ENCODE data around the gene INA. TPM values are rescaled to one million over a fixed set of nuclear protein-coding genes. Genes with fewer than 3 reads are reported as not detected.
A peak's percentile ranks its signal among the peaks of the same experiment; 100 is the strongest.
"Not testable (repeated sequence)": the region's sequence is repeated elsewhere in the genome, so short reads cannot be mapped to it uniquely, and the experiment has no call there.

Gene INA
- 0.14 TPM in 1 of 2 replicates, not detected in the other for total RNA-seq

GRCh38 chr10:103276896-103277712, at the start of gene INA:
Gene INA (plus strand): TSS chr10:103277138. CDS start chr10:103277212, 74 bp downstream.
- DNase-seq: peak; percentile 58

- DNase-seq: no peak
Measured at GRCh38 chr10:103227416-103227815, 49.5 kb upstream of the INA start.

GRCh38 chr10:103231047-103231551, 45.8 kb upstream of the INA start:
- DNase-seq: peak; percentile 95

- DNase-seq: peak; percentile 33
Measured at GRCh38 chr10:103232131-103232673, 44.7 kb upstream of the INA start.

GRCh38 chr10:103232772-103233488, 44.0 kb upstream of the INA start:
- DNase-seq: peak; percentile 23

- DNase-seq: no peak
Measured at GRCh38 chr10:103235775-103236174, 41.2 kb upstream of the INA start.

- peak; percentile 65 for DNase-seq
Measured at GRCh38 chr10:103238506-103239252, 38.3 kb upstream of the INA start.

- DNase-seq: peak; percentile 70
Measured at GRCh38 chr10:103241262-103242011, 35.5 kb upstream of the INA start.

GRCh38 chr10:103244666-103245271, 32.2 kb upstream of the INA start:
- DNase-seq: peak; percentile 92

- not testable (repeated sequence) for DNase-seq
Measured at GRCh38 chr10:103245587-103245986, 31.4 kb upstream of the INA start, which contains the start of gene RPEL1. Gene RPEL1 (plus strand): TSS chr10:103245887. CDS start chr10:103245997, 110 bp downstream.

GRCh38 chr10:103246324-103246723, 30.6 kb upstream of the INA start:
- no peak for DNase-seq

GRCh38 chr10:103254113-103254512, 22.8 kb upstream of the INA start:
- no peak for DNase-seq

- DNase-seq: no peak
Measured at GRCh38 chr10:103254538-103255325, 22.2 kb upstream of the INA start.

- DNase-seq: no peak
Measured at GRCh38 chr10:103256613-103257012, 20.3 kb upstream of the INA start.

- no peak for DNase-seq
Measured at GRCh38 chr10:103257812-103258211, 19.1 kb upstream of the INA start.

GRCh38 chr10:103258928-103259327, 18.0 kb upstream of the INA start:
- DNase-seq: not testable (repeated sequence)

- DNase-seq: no peak
Measured at GRCh38 chr10:103259989-103260388, 16.9 kb upstream of the INA start.

GRCh38 chr10:103262229-103262628, 14.7 kb upstream of the INA start:
- DNase-seq: no peak

- peak; percentile 87 for DNase-seq
Measured at GRCh38 chr10:103265717-103266329, 11.1 kb upstream of the INA start.

- DNase-seq: peak; percentile 69
Measured at GRCh38 chr10:103273041-103273441, 3.9 kb upstream of the INA start.

Measured in dermis blood vessel endothelial cell (primary cell).